HepG2 (cell line): ENCODE data around the gene ATP6V1C2. TPM values are rescaled to one million over a fixed set of nuclear protein-coding genes. Genes with fewer than 3 reads are reported as not detected.

Experiments
- BRD4 ChIP-seq: sonication (generic); formaldehyde crosslinking; IDR thresholded peaks from 2 replicates; pipeline ENCODE4 v1.4.0; 2020; ENCODE audit warnings: missing genetic modification reagents
- JUND ChIP-seq: sonication (generic); formaldehyde crosslinking; IDR thresholded peaks from 2 replicates; pipeline ENCODE4 v1.8.0; 2022; ENCODE audit warnings: mild to moderate bottlenecking, missing genetic modification reagents
- KDM3A ChIP-seq: IDR thresholded peaks from 2 replicates; pipeline ENCODE4 v1.6.1; 2018; ENCODE audit warnings: low read depth, missing compliant biosample characterization
- KLF16 ChIP-seq, 2 experiments: sonication (generic) in 1 of 2; formaldehyde crosslinking in 1 of 2; IDR thresholded peaks; 2 replicates each; pipeline versions ENCODE4 v1.6.1 to v1.8.0; 2016 to 2023; ENCODE audit warnings: missing genetic modification reagents in 2 of 2, missing compliant biosample characterization in 1 of 2
- MED8 ChIP-seq: sonication (generic); formaldehyde crosslinking; IDR thresholded peaks from 2 replicates; pipeline ENCODE4 v1.8.1; 2023; ENCODE audit warnings: mild to moderate bottlenecking, missing genetic modification reagents; ENCODE audit not compliant: insufficient replicate concordance
- NPAS2 ChIP-seq: sonication (generic); formaldehyde crosslinking; IDR thresholded peaks from 2 replicates; pipeline ENCODE4 v1.8.0; 2022; ENCODE audit warnings: mild to moderate bottlenecking, missing genetic modification reagents, borderline replicate concordance
- PTBP1 ChIP-seq: fragments of 200-400 bp; formaldehyde crosslinking; IDR thresholded peaks from 2 replicates; pipeline ENCODE4 v1.6.1; 2018; ENCODE audit warnings: low read length, low read depth; ENCODE audit not compliant: poor library complexity, severe bottlenecking
- RAD21 ChIP-seq: fragments of 450-650 bp; formaldehyde crosslinking; IDR thresholded peaks from 2 replicates; pipeline ENCODE4 v1.5.0; 2020; ENCODE audit warnings: mild to moderate bottlenecking
- RBAK ChIP-seq: sonication (generic); formaldehyde crosslinking; IDR thresholded peaks from 2 replicates; pipeline ENCODE4 v1.5.1; 2020; ENCODE audit warnings: mild to moderate bottlenecking, missing genetic modification reagents
- SCMH1 ChIP-seq: sonication (generic); formaldehyde crosslinking; IDR thresholded peaks from 2 replicates; pipeline ENCODE4 v1.9.0; 2021; ENCODE audit warnings: missing genetic modification reagents, mild to moderate bottlenecking, borderline replicate concordance
- SPEN ChIP-seq: sonication (generic); formaldehyde crosslinking; IDR thresholded peaks from 2 replicates; pipeline ENCODE4 v1.5.1; 2020; ENCODE audit warnings: low read depth, mild to moderate bottlenecking, missing genetic modification reagents
- SYNCRIP ChIP-seq: fragments of 200-400 bp; formaldehyde crosslinking; IDR thresholded peaks from 2 replicates; pipeline ENCODE4 v1.6.1; 2018; ENCODE audit warnings: mild to moderate bottlenecking, low read depth, low read length; ENCODE audit not compliant: insufficient read depth
- TMF1 ChIP-seq: sonication (generic); formaldehyde crosslinking; IDR thresholded peaks from 2 replicates; pipeline ENCODE4 v1.8.1; 2022; ENCODE audit warnings: low read depth, missing genetic modification reagents
- ZC3H13 ChIP-seq: sonication (generic); formaldehyde crosslinking; IDR thresholded peaks from 2 replicates; pipeline ENCODE4 v1.8.1; 2023; ENCODE audit warnings: mild to moderate bottlenecking, missing genetic modification reagents, moderate library complexity
- ZFYVE20 ChIP-seq: sonication (generic); formaldehyde crosslinking; IDR thresholded peaks from 2 replicates; pipeline ENCODE4 v1.8.0; 2023; ENCODE audit warnings: low read depth, mild to moderate bottlenecking, moderate library complexity, missing genetic modification reagents, borderline replicate concordance
- ZNF558 ChIP-seq: sonication (generic); formaldehyde crosslinking; IDR thresholded peaks from 2 replicates; pipeline ENCODE4 v1.9.0; 2022; ENCODE audit warnings: mild to moderate bottlenecking, missing genetic modification reagents, borderline replicate concordance
- ZNF776 ChIP-seq: sonication (generic); formaldehyde crosslinking; IDR thresholded peaks from 2 replicates; pipeline ENCODE4 v1.4.0; 2020; ENCODE audit warnings: mild to moderate bottlenecking, missing genetic modification reagents
- ZNF788 ChIP-seq: sonication (generic); formaldehyde crosslinking; IDR thresholded peaks from 2 replicates; pipeline ENCODE4 v1.5.0; 2020; ENCODE audit warnings: mild to moderate bottlenecking, missing genetic modification reagents, borderline replicate concordance
- polyA plus RNA-seq, 8 experiments: library from polyadenylated mRNA; depleted of rRNA in 3 of 8; stranded (reverse) in 7 of 8; unstranded in 1 of 8; fragments of >200 nt; fragmentation: Illumina TruSeq in 4 of 8; extraction: Trizol in 4 of 8; gene quantifications; 2 replicates each; pipeline versions ENCODE4 v1.2.1 to v1.2.3, GENCODE V29; 2011 to 2016; ENCODE audit warnings: low read depth in 4 of 8, missing spikeins in 1 of 8, mixed read lengths in 1 of 8; ENCODE audit not compliant: insufficient read depth in 1 of 8
- total RNA-seq, 5 experiments: library from RNA; depleted of rRNA; stranded (reverse); fragments of >200 nt; fragmentation: Illumina TruSeq; extraction: Trizol; gene quantifications; 2 replicates each; pipeline ENCODE4 v1.2.3, GENCODE V29; 2016; ENCODE audit warnings: low read depth in 1 of 5
- TF ChIP-seq, protein P1 (sequence below): sonication (generic); formaldehyde crosslinking; IDR thresholded peaks from 2 replicates; pipeline ENCODE4 v1.4.0; 2020; ENCODE audit warnings: missing genetic modification reagents
- TF ChIP-seq, protein P2 (sequence below): sonication (generic); formaldehyde crosslinking; IDR thresholded peaks from 2 replicates; pipeline ENCODE4 v1.8.1; 2023; ENCODE audit warnings: mild to moderate bottlenecking, inconsistent platforms, moderate library complexity, missing genetic modification reagents, borderline replicate concordance
- TF ChIP-seq, protein P3 (sequence below): sonication (generic); formaldehyde crosslinking; IDR thresholded peaks from 2 replicates; pipeline ENCODE4 v1.4.0; 2020; ENCODE audit warnings: missing genetic modification reagents

ATP6V1C2 gene
- total and polyA plus RNA-seq, 2 of the 13 experiments (the other 11 are each of a cell fraction or from before 2014, with no cell fraction given) = 0.04 to 0.29 TPM

DNA sequence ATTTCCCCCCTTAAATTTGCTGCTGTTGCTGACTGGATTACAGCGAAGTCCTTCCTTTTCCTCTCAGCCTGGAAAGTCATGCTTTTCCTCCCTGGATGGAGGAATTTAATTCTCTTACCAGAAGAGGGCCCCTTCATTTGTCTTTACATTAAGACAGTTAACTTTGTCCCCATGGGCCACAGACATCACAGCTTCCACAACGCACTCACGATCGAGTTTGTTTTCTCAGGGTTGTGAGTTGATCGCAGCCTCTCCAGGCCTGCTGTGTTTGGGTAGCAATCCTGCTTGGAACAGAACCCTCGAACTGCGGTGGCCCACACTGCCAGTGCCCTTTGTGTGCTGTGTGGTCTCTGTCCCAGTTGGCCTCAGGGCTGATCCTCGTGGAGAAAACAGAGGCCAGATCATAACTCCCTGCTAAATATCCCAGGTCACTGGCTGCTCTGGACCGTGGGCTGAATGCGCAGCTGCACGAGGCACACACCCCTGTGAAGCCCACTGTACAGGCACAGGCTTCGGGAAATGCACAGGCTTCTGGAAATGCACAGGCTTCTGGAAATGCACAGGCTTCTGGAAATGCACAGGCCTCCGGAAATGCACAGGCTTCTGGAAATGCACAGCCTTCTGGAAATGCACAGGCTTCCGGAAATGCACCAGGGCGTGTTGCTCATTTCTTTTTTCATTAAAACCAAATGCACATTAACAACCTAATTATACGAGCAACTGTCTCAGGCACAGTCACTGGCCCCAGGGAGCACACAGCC, 93.3 kb downstream of the ATP6V1C2 start (continued):
- TF ChIP-seq ZNF788 (CRISPR knock-in tag) = no peak
- no peak for TF ChIP-seq ZFYVE20 (CRISPR knock-in tag)
- no peak for TF ChIP-seq SPEN (CRISPR knock-in tag)
- TF ChIP-seq, protein P1, sequence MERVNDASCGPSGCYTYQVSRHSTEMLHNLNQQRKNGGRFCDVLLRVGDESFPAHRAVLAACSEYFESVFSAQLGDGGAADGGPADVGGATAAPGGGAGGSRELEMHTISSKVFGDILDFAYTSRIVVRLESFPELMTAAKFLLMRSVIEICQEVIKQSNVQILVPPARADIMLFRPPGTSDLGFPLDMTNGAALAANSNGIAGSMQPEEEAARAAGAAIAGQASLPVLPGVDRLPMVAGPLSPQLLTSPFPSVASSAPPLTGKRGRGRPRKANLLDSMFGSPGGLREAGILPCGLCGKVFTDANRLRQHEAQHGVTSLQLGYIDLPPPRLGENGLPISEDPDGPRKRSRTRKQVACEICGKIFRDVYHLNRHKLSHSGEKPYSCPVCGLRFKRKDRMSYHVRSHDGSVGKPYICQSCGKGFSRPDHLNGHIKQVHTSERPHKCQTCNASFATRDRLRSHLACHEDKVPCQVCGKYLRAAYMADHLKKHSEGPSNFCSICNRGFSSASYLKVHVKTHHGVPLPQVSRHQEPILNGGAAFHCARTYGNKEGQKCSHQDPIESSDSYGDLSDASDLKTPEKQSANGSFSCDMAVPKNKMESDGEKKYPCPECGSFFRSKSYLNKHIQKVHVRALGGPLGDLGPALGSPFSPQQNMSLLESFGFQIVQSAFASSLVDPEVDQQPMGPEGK (CRISPR knock-in tag) = no peak
- TF ChIP-seq, protein P2, sequence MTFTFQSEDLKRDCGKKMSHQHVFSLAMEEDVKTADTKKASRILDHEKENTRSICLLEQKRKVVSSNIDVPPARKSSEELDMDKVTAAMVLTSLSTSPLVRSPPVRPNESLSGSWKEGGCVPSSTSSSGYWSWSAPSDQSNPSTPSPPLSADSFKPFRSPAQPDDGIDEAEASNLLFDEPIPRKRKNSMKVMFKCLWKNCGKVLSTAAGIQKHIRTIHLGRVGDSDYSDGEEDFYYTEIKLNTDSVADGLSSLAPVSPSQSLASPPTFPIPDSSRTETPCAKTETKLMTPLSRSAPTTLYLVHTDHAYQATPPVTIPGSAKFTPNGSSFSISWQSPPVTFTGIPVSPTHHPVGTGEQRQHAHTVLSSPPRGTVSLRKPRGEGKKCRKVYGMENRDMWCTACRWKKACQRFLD (CRISPR knock-in tag) = no peak
- no peak for TF ChIP-seq MED8 (CRISPR knock-in tag)
- TF ChIP-seq JUND (CRISPR knock-in tag) = no peak
- no peak for TF ChIP-seq PTBP1
- TF ChIP-seq KLF16 (CRISPR knock-in tag; IDR thresholded peaks at IDR 0.05) = no peak
- TF ChIP-seq RBAK = no peak
- TF ChIP-seq BRD4 (CRISPR knock-in tag) = no peak
- TF ChIP-seq, protein P3, sequence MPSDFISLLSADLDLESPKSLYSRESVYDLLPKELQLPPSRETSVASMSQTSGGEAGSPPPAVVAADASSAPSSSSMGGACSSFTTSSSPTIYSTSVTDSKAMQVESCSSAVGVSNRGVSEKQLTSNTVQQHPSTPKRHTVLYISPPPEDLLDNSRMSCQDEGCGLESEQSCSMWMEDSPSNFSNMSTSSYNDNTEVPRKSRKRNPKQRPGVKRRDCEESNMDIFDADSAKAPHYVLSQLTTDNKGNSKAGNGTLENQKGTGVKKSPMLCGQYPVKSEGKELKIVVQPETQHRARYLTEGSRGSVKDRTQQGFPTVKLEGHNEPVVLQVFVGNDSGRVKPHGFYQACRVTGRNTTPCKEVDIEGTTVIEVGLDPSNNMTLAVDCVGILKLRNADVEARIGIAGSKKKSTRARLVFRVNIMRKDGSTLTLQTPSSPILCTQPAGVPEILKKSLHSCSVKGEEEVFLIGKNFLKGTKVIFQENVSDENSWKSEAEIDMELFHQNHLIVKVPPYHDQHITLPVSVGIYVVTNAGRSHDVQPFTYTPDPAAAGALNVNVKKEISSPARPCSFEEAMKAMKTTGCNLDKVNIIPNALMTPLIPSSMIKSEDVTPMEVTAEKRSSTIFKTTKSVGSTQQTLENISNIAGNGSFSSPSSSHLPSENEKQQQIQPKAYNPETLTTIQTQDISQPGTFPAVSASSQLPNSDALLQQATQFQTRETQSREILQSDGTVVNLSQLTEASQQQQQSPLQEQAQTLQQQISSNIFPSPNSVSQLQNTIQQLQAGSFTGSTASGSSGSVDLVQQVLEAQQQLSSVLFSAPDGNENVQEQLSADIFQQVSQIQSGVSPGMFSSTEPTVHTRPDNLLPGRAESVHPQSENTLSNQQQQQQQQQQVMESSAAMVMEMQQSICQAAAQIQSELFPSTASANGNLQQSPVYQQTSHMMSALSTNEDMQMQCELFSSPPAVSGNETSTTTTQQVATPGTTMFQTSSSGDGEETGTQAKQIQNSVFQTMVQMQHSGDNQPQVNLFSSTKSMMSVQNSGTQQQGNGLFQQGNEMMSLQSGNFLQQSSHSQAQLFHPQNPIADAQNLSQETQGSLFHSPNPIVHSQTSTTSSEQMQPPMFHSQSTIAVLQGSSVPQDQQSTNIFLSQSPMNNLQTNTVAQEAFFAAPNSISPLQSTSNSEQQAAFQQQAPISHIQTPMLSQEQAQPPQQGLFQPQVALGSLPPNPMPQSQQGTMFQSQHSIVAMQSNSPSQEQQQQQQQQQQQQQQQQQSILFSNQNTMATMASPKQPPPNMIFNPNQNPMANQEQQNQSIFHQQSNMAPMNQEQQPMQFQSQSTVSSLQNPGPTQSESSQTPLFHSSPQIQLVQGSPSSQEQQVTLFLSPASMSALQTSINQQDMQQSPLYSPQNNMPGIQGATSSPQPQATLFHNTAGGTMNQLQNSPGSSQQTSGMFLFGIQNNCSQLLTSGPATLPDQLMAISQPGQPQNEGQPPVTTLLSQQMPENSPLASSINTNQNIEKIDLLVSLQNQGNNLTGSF (CRISPR knock-in tag) = 0 out of 2 replicates have a peak, but pooled peaks have one; percentile 44
- TF ChIP-seq KDM3A (CRISPR knock-in tag) = no peak
- TF ChIP-seq ZC3H13 (CRISPR knock-in tag) = no peak
- no peak for TF ChIP-seq SYNCRIP
- TF ChIP-seq ZNF558 (CRISPR knock-in tag) = no peak
- TF ChIP-seq SCMH1 = no peak
- TF ChIP-seq NPAS2 (CRISPR knock-in tag) = no peak
- TF ChIP-seq RAD21 = no peak
- TF ChIP-seq TMF1 = no peak
- 0 out of 2 replicates have a peak, but pooled peaks have one; percentile 38 for TF ChIP-seq ZNF776 (CRISPR knock-in tag)
